Esophagus muscularis mucosa (tissue), 3 donors: ENCODE data around the gene RNF213.

Experiments
- CTCF ChIP-seq, 3 experiments: fragments of 200-600 bp in 2 of 3; fragments of 450-650 bp in 1 of 3; sonication (generic) in 2 of 3; IDR thresholded peaks; one replicate each; pipeline ENCODE4 v1.5.1; 2017 to 2019; ENCODE audit warnings: antibody characterized with exemption in 3 of 3, mild to moderate bottlenecking in 2 of 3, moderate library complexity in 1 of 3
- POLR2AphosphoS5 ChIP-seq, 2 donors: sonication (generic); formaldehyde crosslinking; IDR thresholded peaks; one replicate each; pipeline ENCODE4 v1.6.1; 2017; ENCODE audit warnings: antibody characterized with exemption in 2 of 2

- no peak for TF ChIP-seq CTCF (IDR thresholded peaks at IDR 0.05)
- TF ChIP-seq POLR2AphosphoS5 (IDR thresholded peaks at IDR 0.05), result no peak
Observed at GRCh38 chr17:80227156-80227555, 33.5 kb upstream of the RNF213 start.
